ENCODE data around the gene SLC13A3.

DNA sequence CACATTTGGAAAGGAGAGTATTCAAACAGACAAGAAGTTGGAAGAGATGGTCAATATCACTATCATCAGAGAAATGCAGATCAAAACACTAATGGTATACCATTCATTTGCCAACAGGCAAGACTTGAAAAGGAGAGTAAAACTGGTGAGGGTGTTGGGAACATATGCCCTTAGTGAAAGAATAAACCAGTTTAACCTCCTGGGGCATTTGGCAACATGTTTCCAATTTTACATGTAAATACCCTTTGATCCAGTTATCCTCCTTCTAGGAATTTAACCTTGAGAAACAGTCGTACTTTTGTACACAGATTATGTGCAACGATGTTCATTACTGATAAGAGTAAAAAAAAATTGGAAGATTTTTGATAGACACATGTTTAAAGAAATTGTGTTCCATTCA, 66.8 kb downstream of the SLC13A3 start:
- TF ChIP-seq, protein P1, sequence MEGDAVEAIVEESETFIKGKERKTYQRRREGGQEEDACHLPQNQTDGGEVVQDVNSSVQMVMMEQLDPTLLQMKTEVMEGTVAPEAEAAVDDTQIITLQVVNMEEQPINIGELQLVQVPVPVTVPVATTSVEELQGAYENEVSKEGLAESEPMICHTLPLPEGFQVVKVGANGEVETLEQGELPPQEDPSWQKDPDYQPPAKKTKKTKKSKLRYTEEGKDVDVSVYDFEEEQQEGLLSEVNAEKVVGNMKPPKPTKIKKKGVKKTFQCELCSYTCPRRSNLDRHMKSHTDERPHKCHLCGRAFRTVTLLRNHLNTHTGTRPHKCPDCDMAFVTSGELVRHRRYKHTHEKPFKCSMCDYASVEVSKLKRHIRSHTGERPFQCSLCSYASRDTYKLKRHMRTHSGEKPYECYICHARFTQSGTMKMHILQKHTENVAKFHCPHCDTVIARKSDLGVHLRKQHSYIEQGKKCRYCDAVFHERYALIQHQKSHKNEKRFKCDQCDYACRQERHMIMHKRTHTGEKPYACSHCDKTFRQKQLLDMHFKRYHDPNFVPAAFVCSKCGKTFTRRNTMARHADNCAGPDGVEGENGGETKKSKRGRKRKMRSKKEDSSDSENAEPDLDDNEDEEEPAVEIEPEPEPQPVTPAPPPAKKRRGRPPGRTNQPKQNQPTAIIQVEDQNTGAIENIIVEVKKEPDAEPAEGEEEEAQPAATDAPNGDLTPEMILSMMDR (conservative IDR thresholded peaks at IDR 0.05; ENCODE audit: low read depth, low read length), result no peak
- TF ChIP-seq, protein P2, sequence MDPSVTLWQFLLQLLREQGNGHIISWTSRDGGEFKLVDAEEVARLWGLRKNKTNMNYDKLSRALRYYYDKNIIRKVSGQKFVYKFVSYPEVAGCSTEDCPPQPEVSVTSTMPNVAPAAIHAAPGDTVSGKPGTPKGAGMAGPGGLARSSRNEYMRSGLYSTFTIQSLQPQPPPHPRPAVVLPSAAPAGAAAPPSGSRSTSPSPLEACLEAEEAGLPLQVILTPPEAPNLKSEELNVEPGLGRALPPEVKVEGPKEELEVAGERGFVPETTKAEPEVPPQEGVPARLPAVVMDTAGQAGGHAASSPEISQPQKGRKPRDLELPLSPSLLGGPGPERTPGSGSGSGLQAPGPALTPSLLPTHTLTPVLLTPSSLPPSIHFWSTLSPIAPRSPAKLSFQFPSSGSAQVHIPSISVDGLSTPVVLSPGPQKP (IDR thresholded peaks at IDR 0.05; ENCODE audit: borderline replicate concordance, low read depth, low read length), result no peak
- TF ChIP-seq POLR2A (IDR thresholded peaks at IDR 0.05; ENCODE audit: low read depth, low read length) (no peak), CEBPB (IDR thresholded peaks at IDR 0.05; ENCODE audit: low read depth, low read length) (no peak), RCOR1 (IDR thresholded peaks at IDR 0.05; ENCODE audit: insufficient replicate concordance, low read length) (no peak), MAFK (IDR thresholded peaks at IDR 0.05; ENCODE audit: low read depth, low read length) (no peak), BHLHE40 (IDR thresholded peaks at IDR 0.05; ENCODE audit: low read depth, low read length) (no peak), FOS (IDR thresholded peaks at IDR 0.05; ENCODE audit: low read depth, low read length) (no peak), NFE2L2 (IDR thresholded peaks at IDR 0.05; ENCODE audit: low read depth, low read length) (no peak), CHD1 (IDR thresholded peaks at IDR 0.05; ENCODE audit: low read depth, low read length) (no peak), MAZ (IDR thresholded peaks at IDR 0.05; ENCODE audit: borderline replicate concordance, low read depth, low read length) (no peak)
- TF ChIP-seq, protein P3, sequence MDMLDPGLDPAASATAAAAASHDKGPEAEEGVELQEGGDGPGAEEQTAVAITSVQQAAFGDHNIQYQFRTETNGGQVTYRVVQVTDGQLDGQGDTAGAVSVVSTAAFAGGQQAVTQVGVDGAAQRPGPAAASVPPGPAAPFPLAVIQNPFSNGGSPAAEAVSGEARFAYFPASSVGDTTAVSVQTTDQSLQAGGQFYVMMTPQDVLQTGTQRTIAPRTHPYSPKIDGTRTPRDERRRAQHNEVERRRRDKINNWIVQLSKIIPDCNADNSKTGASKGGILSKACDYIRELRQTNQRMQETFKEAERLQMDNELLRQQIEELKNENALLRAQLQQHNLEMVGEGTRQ (IDR thresholded peaks at IDR 0.05; ENCODE audit: low read depth, low read length), result no peak
